ENCODE results near the gene NBPF9.
A peak's percentile ranks its signal among the peaks of the same experiment; 100 is the strongest.
"Not testable (repeated sequence)": the region's sequence is repeated elsewhere in the genome, so short reads cannot be mapped to it uniquely, and the experiment has no call there.

Gene NBPF9, protein sequence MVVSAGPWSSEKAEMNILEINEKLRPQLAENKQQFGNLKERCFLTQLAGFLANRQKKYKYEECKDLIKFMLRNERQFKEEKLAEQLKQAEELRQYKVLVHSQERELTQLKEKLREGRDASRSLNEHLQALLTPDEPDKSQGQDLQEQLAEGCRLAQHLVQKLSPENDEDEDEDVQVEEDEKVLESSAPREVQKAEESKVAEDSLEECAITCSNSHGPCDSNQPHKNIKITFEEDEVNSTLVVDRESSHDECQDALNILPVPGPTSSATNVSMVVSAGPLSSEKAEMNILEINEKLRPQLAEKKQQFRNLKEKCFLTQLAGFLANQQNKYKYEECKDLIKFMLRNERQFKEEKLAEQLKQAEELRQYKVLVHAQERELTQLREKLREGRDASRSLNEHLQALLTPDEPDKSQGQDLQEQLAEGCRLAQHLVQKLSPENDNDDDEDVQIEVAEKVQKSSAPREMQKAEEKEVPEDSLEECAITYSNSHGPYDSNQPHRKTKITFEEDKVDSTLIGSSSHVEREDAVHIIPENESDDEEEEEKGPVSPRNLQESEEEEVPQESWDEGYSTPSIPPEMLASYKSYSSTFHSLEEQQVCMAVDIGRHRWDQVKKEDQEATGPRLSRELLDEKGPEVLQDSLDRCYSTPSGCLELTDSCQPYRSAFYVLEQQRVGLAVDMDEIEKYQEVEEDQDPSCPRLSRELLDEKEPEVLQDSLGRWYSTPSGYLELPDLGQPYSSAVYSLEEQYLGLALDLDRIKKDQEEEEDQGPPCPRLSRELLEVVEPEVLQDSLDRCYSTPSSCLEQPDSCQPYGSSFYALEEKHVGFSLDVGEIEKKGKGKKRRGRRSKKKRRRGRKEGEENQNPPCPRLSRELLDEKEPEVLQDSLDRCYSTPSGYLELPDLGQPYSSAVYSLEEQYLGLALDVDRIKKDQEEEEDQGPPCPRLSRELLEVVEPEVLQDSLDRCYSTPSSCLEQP (N-terminal part only)

DNA sequence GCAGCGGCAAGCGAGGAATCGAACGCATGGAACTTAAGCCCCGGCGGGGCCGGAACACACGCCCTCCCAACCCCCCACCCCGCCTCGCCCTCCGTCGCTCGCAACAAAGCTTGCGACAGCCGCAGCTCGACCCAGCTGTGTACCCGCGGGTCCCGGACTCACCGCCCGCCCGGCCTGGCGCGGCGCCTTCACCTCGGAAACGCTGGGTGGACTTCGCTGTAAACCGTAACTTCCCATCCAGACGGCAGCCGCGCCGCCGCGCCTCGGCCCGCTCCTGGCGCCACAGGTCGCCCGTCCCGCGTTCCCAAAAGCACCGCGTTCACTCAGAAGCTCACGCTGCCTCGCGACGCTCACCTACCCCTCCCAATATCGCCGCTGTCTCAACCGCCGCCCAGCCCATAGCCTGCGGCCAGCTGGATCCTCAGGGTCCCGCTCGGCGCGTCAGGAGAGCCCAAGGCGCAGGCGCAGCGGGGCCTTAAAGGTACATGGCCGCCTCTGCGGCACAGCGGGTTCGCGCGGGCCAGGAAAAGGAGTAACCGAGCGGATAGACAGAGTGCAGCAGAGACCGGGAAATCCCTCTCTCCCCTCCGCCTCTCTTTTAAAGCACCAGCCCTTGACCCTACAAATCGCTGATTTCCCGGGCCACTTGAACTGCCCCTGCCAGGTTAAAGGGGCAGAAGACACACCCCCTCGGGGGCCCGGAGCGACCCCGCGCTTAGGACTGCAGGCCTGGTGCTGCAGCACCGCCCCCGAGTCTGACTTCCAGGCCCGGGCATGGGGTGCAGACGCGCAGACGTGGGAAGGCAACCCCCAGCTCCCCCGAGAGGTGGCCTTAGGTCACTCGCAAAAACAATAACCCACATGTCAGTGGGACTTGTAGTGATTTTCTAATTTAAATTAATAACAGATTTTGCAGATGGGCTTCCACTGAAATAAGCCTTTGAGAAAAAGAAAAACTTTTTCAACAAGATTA lies at the start of gene NBPF9:
NBPF9 (minus strand) TSS at position 443 of the 973 bp plus-strand sequence. CDS start 21,412 bp downstream, outside the sequence.
- peak within 1 kb of the TSS; percentile 37 to 45 for H3K4me3 ChIP-seq (ENCODE audit: low read depth in 1 of 2, low read length in 1 of 2)
- H3K4me1 ChIP-seq (ENCODE audit: control insufficient read depth in 1 of 2, insufficient read depth in 1 of 2, low read depth in 1 of 2, low read length in 1 of 2); H3K27me3 ChIP-seq; H3K36me3 ChIP-seq; H3K27ac ChIP-seq; H3K9me3 ChIP-seq: not testable (repeated sequence)

DNA sequence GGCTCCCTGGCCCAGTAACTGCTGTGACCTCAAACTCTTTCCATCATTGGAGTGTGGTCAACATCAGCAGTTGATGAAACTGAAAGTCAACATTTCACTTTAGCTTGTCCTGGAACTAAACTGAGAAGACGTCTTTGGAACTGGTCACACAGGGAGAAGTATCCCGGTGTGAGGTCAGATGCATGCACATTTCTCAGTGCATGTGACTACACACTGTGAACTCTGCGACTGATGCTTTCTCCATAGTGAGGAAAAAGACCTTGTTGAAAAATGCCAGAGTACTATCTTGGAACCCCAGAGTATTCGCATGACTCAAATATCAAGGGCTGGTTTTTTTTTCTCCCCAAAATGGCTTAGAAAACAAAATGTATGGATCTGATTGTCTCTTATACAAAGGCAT lies 46.6 kb upstream of the NBPF9 start:
- not testable (repeated sequence) for H3K36me3 ChIP-seq; H3K4me3 ChIP-seq (ENCODE audit: low read depth in 1 of 2, low read length in 1 of 2); H3K9me3 ChIP-seq; H3K4me1 ChIP-seq (ENCODE audit: control insufficient read depth in 1 of 2, insufficient read depth in 1 of 2, low read depth in 1 of 2, low read length in 1 of 2); H3K27ac ChIP-seq; H3K27me3 ChIP-seq

DNA sequence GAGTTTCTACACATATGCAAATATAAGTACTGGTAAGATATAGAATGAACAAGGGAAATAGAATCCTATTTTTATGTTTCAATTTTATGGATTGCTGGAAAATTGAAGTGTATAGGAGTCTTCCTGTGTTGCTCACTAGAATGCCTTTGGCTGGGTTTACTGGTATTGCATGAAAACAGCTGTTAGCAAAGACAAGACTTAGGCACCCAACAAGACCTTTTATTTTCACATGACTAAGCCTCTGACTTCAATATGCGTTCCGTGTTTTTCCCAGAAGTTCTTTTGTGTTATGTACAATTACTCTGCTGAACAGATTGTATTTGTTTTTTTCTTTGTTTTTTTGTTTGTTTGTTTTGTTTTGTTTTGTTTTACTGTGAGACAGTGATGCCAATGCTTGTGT lies 34.2 kb upstream of the NBPF9 start:
- not testable (repeated sequence) for H3K9me3 ChIP-seq; H3K4me3 ChIP-seq (ENCODE audit: low read depth in 1 of 2, low read length in 1 of 2); H3K27me3 ChIP-seq; H3K4me1 ChIP-seq (ENCODE audit: control insufficient read depth in 1 of 2, insufficient read depth in 1 of 2, low read depth in 1 of 2, low read length in 1 of 2); H3K36me3 ChIP-seq; H3K27ac ChIP-seq

DNA sequence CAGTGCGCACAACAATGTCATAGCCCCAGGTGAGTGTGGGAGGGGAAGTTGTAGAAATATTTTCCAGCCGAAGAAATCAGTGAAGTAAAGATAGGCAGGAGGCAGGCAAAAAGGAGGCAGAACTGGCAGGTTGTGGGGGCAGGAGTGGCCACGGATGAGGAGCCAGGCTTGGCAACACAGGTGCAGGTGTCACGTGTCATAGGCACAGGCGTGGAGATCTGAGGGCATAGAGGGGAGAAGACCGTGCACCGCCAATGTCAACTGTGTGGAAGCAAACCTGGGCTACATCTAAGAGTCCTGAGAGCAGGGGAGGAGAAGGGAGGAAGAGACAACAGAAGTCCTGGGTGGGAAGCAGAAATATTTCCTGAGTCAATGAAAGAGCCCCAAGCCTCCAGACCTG lies 27.6 kb upstream of the NBPF9 start:
- not testable (repeated sequence) for H3K9me3 ChIP-seq; H3K27me3 ChIP-seq; H3K36me3 ChIP-seq; H3K4me1 ChIP-seq (ENCODE audit: control insufficient read depth in 1 of 2, insufficient read depth in 1 of 2, low read depth in 1 of 2, low read length in 1 of 2); H3K27ac ChIP-seq; H3K4me3 ChIP-seq (ENCODE audit: low read depth in 1 of 2, low read length in 1 of 2)

DNA sequence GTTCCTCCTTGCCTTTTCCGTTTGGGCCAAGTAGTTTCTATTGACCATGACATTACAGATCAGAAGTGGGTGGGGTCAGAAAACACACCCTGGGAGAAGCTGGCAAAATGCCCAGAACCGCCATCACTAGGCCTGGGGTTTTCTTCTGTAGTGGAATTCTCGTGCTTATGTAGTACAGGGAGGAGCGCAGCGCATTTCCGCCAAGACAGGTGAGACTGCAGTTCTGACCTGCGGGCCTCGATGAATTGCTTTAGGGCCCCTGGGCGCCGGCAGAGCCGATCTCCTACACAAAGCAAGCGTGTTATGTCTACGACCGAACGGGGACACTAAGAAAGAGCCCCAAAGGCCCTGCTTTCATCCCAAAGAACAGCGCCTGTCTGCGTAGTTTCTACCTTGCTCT lies 25.9 kb upstream of the NBPF9 start:
- H3K27ac ChIP-seq; H3K36me3 ChIP-seq; H3K9me3 ChIP-seq; H3K4me3 ChIP-seq (ENCODE audit: low read depth in 1 of 2, low read length in 1 of 2); H3K4me1 ChIP-seq (ENCODE audit: control insufficient read depth in 1 of 2, insufficient read depth in 1 of 2, low read depth in 1 of 2, low read length in 1 of 2): not testable (repeated sequence)
- peaks cover 12% of the 10 kb centered on the region for H3K27me3 ChIP-seq

DNA sequence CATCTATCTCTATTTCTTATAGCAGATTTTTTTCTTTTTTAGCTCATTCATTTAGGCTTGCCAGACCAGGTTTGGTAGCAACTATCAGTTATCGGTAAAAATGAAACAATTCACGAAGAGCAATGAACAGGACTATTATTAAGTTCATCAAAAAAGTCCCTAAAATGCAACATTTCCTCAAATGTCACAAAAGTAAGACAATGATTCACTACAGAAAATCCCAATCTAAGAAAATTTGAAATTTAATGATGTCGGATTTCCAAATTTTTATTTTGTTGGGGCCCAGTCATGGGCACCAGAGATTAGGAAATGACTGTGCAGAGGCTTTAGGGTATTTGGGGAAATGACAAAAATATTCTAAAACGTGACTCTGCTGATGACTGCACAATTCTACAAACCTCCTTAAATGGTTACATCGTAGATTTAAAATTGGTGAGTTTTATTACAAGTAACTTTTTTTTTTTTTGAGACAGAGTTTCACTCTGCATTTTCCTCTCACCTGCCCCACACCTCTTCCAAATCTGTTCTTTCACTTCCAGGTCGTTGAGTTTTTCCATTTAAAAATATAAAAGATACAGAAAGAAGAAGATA lies 23.3 kb upstream of the NBPF9 start:
- not testable (repeated sequence) for H3K4me3 ChIP-seq (ENCODE audit: low read depth in 1 of 2, low read length in 1 of 2)

DNA sequence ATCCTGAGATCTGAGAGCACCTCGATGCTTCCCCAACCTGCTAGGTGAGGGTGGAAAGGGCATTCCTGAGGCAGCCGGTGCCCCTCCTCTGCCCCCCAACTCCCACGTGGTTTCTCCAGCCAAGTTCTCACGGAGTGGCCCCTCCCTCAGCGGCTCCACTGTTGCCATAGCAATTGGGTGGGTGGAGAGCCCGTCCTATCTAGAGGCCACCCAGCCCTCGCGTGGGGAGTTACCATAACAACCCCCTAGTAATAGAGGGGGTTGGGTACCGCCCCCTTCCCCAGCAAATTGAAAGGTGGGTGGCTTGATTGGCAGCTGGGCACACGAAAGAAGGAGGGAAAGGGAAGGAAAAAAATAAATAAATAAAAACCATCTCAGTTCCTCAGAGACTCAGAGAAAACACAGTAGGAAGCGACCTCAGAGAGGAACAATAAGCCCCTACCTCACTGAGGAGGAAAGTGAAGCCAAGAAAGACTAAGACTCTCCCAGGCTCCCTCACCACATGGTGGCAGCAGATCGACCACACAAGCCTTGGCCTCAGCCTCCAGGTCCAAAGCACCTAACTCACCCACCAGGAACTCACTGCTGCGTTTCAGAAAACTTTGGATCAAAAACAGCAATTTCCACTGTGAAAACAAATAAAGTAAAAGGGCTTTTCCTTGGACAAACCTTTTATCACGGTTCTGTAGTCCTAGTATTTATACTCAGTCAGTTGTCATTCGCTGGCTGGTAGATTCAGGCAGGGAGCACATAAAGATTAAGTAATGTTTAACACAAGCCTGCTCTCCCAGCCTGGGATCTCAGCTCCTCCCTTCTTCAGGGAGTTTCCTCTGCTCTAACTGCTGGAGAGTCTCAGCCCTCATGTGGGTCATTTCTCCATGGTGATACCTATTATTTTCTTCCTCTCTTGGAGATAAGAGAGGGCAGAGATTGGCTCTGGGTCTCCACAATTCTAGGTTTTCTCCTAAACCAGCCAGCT lies 20.9 kb upstream of the NBPF9 start:
- not testable (repeated sequence) for H3K4me1 ChIP-seq (ENCODE audit: control insufficient read depth in 1 of 2, insufficient read depth in 1 of 2, low read depth in 1 of 2, low read length in 1 of 2); H3K36me3 ChIP-seq; H3K4me3 ChIP-seq (ENCODE audit: low read depth in 1 of 2, low read length in 1 of 2); H3K9me3 ChIP-seq; H3K27ac ChIP-seq
- peaks cover 12% of the 10 kb centered on the region for H3K27me3 ChIP-seq

More for the DNA sequence above, 23.3 kb upstream of the NBPF9 start:
- H3K27ac ChIP-seq; H3K9me3 ChIP-seq; H3K4me1 ChIP-seq (ENCODE audit: control insufficient read depth in 1 of 2, insufficient read depth in 1 of 2, low read depth in 1 of 2, low read length in 1 of 2); H3K36me3 ChIP-seq: not testable (repeated sequence)
- peaks cover 12% of the 10 kb centered on the region for H3K27me3 ChIP-seq

DNA sequence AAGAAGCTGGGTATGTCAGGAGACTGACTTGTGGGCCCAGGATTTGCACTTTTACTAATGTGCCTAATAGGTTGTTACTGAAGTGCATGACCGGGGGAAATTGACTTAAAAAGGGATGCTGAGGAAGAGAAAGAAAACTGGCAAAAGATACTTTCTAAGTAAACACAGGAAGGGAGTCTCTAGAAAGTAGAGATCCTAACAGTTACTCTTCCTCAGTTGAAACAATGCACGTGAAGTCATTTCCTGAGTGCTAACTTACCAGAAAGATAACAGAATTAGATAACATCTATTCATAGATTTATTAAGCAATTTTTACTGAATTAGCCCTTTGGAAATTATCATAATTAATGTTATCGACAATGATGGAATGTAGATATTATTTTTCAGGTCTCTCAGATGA lies 9.5 kb upstream of the NBPF9 start:
- not testable (repeated sequence) for H3K27ac ChIP-seq

DNA sequence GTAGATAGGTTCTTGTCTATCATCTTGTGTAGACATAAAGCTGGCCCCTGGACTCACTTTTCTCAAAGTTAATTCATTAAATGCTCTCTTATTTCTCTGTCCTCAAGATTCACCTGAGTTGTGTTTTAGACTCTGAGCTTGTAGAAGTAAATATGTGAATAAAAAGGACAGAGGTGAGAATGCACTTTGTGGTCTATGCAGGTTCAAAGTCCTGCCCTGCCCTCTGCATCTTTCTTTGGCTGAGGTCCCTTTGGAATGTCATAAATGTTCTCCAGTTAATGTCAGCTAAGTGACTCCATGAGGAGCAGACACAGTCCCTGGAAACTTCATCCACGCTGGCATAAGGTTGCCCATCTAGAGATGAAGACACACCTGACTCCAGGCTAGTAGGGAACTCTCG lies 7.0 kb upstream of the NBPF9 start:
- H3K36me3 ChIP-seq; H3K9me3 ChIP-seq; H3K4me3 ChIP-seq (ENCODE audit: low read depth in 1 of 2, low read length in 1 of 2): not testable (repeated sequence)

More for the DNA sequence above, 9.5 kb upstream of the NBPF9 start:
- H3K9me3 ChIP-seq; H3K27me3 ChIP-seq; H3K4me1 ChIP-seq (ENCODE audit: control insufficient read depth in 1 of 2, insufficient read depth in 1 of 2, low read depth in 1 of 2, low read length in 1 of 2); H3K36me3 ChIP-seq; H3K4me3 ChIP-seq (ENCODE audit: low read depth in 1 of 2, low read length in 1 of 2): not testable (repeated sequence)

DNA sequence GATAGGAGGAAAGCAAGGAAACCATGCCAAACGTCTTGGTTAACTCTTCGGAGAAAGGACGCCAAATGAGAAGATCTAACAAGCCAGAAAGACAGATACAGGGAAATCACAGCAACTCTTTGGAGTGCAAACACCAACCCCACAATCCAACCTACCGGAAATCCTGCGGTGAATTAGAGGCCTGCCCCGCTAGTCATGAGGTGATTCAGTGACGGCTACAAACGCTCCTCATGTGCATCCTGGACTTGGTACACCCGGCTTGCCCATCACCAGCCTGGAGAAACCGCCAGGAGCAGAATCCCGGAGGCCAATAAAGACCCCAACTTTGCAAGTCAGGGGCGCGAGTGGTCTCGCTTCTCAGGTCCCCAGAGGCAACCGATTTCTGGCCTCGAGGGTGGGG lies 777 bp downstream of the NBPF9 start:
- not testable (repeated sequence) for H3K4me1 ChIP-seq (ENCODE audit: control insufficient read depth in 1 of 2, insufficient read depth in 1 of 2, low read depth in 1 of 2, low read length in 1 of 2); H3K27me3 ChIP-seq; H3K27ac ChIP-seq; H3K9me3 ChIP-seq; H3K4me3 ChIP-seq (ENCODE audit: low read depth in 1 of 2, low read length in 1 of 2); H3K36me3 ChIP-seq

More for the DNA sequence above, 7.0 kb upstream of the NBPF9 start:
- H3K27ac ChIP-seq; H3K27me3 ChIP-seq; H3K4me1 ChIP-seq (ENCODE audit: control insufficient read depth in 1 of 2, insufficient read depth in 1 of 2, low read depth in 1 of 2, low read length in 1 of 2): not testable (repeated sequence)

DNA sequence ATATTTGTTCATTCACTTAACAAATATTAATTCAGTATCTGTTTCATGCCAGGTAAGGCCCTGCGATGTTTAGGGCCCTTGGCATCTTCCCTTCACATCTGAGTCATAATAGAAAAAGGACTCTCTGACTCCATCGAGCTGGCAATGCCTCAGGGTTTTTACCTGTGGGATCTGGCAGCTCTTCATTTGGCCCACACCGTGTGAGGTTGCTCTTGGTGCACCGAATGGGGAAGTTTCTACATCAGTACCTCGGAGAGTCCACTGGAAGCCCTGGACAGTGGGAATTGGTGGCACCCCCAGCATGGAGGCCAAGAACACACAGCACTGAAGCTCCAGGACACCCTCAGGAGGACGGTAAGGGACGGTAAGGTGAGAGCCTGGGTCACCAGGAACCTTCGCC lies 5.1 kb downstream of the NBPF9 start:
- not testable (repeated sequence) for H3K27me3 ChIP-seq; H3K27ac ChIP-seq; H3K4me3 ChIP-seq (ENCODE audit: low read depth in 1 of 2, low read length in 1 of 2); H3K9me3 ChIP-seq; H3K36me3 ChIP-seq; H3K4me1 ChIP-seq (ENCODE audit: control insufficient read depth in 1 of 2, insufficient read depth in 1 of 2, low read depth in 1 of 2, low read length in 1 of 2)

DNA sequence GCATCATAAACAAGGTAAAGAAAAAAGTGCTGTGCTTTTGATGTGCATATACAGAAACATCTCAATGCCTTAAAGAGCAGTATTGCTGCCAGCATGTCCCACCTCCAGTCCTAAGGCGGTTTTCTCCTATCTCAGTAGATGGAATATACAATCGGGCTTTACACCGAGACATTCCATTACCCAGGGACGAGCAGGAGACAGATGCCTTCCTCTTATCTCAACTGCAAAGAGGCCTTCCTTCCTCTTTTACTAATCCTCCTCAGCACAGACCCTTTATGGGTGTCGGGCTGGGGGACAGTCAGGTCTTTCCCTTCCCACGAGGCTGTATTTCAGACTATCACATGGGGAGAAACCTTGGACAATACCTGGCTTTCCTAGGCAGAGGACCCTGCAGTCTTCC lies 10.2 kb downstream of the NBPF9 start:
- not testable (repeated sequence) for H3K4me3 ChIP-seq (ENCODE audit: low read depth in 1 of 2, low read length in 1 of 2); H3K4me1 ChIP-seq (ENCODE audit: control insufficient read depth in 1 of 2, insufficient read depth in 1 of 2, low read depth in 1 of 2, low read length in 1 of 2); H3K27me3 ChIP-seq

More for the DNA sequence above, 10.2 kb downstream of the NBPF9 start:
- H3K36me3 ChIP-seq, H3K27ac ChIP-seq, H3K9me3 ChIP-seq: not testable (repeated sequence)
